GM18868 (cell line): ENCODE data around the gene PPAT.
"Not testable (repeated sequence)": the region's sequence is repeated elsewhere in the genome, so short reads cannot be mapped to it uniquely, and the experiment has no call there.

Experiments
- ATAC-seq: cut with Tn5 transposase; IDR thresholded peaks from one replicate; pipeline ENCODE4 v1.9.1; 2021; ENCODE audit warnings: mild to moderate bottlenecking, moderate library complexity; ENCODE audit not compliant: unreplicated experiment

Gene PPAT

DNA sequence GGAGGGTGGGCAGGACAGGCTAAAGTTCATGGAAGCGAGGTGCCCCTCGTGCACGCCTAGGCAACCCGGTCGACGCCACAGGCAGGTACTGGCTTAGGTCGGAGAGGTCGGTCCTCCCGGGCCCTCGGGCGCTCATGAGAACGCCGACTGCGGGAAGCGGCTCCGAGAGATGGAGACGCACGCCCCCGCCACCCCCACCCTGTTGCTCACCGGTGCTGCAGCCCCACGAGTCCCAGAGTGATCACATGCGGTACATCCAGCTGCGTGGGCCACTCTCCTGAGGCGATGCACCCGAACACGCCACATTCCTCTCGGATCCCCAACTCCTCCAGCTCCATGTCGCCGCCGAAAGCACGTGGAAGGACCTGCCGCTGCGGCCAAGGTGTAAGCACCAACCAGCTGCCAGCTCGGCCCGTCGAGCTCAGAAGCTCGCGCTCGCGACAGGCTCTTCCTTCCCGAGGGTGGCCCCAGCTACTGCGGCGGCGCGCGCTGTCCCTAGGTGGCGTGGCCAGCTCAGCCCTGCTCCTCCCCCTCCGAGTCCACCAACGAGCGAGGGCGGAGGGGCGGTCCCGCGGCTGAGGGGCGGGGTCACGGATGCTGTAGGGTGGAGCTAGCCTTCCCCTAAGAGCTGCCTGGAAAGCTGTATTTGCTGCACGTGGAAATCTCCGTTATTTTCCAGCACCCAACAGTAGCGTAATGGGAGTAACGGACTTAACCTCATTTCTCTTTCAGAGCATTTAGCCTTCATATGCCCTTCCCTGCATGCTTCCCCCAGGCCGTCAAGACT is at the start of gene PPAT:
PPAT (minus strand) TSS at position 476 of the 787 bp plus-strand sequence; CDS start at position 338, 138 bp downstream.
- peak; percentile 77 for ATAC-seq

DNA sequence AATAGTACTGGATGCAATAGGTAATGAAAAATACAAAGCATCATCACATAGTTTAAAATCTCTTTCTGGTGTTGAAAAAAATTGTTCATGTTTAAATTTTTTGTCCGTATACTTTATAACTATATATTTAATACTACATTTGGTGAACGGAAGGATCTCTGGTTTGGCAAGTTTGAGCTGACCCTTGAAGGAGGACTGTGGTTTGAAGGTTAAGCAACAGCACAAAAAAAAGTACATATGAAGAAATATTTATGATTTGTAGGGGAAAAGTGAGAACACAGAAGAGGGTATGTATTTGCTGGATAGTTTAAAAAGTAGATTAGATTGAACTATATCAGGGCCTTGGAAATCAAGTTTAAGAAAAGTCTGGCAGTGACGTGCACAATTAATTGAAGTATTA is 45.3 kb upstream of the PPAT start:
- no peak for ATAC-seq

DNA sequence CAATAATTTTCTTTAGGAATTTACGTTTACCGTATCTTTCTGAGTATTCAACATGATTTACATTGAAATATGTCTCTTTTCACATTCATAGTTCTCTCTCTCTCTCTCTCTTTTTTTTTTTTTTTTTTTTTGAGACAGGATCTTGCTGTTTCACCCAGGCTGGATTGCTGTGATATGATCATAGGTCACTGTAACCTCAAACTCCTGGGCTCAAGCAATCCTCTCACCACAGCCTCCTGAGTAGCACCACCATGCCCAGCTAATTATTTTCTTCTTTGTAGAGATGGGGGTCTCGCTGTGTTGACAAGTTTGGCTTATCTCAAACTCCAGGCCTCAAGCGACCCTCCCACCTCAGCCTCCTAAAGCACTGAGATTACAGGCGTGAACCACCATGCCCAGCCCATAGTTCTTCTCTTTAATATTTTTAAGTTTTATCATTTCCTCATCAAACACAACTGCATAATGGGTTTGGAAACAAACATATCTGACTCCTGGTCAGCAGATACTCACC is 41.8 kb upstream of the PPAT start:
- no peak for ATAC-seq

DNA sequence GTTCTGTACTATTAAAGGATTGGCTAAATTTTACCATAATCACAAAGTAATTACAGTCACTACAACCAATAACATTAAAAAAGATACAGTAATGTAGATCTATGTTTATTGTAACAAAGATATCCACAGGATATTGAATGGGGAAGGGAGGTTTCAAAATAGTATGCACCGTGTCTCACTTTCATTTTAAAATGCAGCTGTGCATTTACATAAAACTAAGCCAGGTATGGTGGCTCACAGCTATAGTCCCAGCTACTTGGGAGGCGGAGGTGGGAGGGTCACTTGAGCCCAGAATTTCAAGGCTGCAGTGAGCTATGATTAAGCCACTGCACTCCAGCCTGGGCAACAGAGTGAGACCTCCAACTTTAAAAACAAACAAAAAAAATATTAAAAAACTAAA is 40.5 kb upstream of the PPAT start:
- ATAC-seq: peak; percentile 91

GRCh38 chr4:56469489-56470210 is 34.2 kb upstream of the PPAT start:
- ATAC-seq: no peak

DNA sequence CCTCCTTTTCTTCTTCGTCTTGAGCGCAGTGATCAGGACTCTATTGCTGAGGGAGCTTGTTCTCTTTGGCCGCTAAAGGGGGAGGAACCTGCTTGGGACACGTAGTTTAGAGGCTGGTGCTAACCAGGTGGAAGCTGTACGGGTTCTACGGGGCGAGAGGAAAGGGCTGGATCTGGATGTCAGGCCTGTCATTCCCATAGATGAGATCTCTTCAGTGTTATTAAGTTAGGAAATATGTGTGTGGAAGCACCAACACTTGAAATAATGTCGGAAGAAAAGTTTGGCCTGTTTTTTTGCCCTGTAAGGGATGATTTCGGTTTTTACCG is 32.6 kb upstream of the PPAT start:
- ATAC-seq: peak; percentile 47

DNA sequence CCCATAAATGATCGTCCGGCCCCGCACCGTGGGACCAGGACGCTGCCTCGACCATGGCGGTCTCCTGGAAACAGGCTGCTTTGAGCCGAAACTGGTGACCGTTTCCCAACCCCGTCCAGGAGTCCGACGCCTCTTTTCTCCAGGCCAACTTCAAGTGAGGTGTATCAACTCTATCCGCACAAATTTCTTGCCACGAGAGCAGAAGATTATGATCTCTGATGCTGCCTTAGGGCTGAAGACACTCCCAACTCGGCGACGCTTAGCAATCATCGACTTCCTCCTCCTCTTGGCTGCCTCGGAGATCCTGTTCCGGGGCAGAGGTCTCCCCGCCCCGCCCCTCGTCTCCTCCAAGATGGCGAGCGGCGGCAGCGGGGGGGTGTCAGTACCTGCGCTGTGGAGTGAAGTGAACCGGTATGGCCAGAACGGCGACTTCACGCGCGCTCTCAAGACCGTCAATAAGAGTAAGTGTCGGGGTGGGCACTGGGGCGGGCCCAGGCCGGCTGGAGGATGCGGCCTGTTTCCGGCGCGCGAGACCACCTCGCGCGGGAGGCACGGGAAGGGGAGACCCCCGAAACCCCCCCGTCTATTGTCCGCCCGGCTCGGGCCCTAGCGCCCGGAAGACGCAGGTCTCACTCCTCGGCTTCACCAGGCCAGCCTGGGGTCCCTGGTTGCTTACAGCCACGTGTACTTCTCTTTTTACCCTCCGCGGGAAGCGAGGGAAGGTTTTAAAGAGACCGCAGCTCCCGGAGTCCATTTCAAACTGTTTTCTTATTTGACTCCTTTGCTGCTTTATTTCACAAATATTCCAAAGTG is 32.1 kb upstream of the PPAT start, which contains the start of gene SRP72:
SRP72 (plus strand) TSS at position 334 of the 813 bp plus-strand sequence; CDS start at position 353, 19 bp downstream.
- ATAC-seq: peak; percentile 93

- no peak for ATAC-seq
These were observed 31.5 kb upstream of the PPAT start for GRCh38 chr4:56466910-56467283.

DNA sequence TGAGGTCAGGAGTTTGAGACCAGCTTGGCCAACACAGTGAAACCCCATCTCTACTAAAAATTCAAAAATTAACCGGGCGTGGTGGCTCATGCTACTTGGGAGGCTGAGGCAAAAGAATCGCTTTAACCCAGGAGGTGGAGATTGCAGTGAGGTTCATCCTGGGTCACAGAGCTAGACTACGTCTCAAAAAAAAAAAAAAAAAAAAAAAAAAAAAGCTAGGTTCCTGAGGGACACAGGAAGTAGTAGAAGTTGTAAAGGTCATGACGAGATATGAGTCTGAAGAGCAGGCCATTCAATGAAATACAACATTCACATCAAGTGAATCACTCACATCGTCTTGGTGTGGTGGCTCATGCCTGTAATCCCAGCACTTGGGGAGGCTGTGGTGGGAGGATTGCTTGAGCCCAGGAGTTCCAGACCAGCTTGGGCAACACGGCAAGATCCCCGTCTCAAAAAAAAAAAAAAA is 30.9 kb upstream of the PPAT start:
- not testable (repeated sequence) for ATAC-seq

DNA sequence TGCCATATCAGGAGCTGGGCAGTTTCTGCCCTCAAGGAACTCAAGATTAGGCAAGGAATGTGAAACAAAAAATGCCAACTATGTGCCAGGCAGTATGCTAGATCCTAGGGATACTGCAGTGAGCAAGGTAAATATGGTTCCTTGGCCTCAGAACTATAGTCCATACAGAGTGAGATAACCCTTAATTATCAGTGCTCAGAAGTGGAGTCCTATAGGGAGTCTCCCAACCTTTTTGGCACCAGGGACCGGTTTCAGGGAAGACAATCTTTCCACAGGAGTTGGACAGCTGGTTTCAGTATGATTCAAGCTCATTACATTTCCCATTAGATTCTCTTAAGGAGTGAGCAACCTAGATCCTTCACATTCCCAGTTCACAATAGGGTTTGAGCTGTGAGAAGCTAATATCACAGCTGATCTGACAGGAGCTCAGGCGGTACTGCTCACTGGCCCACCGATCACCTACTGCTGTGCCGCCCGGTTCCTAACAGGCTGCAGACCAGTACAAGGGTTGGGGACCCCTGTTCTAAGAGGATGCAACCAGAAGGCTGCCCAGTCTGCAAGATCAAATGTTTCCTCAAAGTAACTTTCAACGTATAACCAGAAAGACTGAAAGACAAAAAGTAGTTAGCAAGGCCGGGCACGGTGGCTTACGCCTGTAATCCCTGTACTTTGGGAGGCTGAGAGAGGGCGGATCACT is 30.3 kb upstream of the PPAT start:
- no peak for ATAC-seq

GRCh38 chr4:56464581-56464980 is 29.2 kb upstream of the PPAT start:
- no peak for ATAC-seq

DNA sequence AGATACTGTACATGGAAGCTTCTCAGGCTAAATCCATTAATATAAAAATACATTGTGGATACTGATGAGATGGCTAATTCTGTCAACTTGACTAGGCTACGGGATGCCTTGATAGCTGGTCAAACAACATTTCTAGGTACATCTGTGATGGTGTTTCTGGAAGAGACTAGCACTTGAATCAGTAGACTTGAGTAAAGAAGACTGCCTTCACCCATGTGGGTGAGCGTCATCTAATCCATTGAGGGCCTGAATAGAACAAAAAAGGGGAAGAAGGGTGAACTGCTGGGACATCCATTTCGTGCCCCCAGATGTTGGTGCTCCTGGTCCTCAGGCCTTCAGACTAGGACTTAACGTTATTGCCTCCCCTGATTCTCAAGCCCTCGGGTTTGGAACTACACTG is 28.3 kb upstream of the PPAT start:
- no peak for ATAC-seq

DNA sequence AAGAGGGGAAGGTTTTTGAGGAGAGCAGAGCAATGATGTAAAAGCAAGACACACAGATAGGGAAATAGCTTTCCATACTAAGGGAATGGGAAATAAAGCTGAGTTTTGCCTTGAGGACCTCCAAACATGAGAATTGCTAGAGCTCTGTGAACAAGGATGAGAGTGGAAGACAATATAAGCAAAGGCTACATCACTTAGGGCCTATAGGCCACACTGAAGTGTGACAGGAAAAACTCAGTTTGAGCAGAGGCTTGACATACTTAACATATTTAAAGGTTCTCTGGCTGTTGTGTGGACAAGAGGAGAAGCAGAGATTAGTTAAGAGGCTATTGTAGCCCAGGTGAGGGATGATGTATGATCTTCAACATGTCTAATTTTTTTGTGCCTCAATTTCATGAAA is 26.7 kb upstream of the PPAT start:
- no peak for ATAC-seq

DNA sequence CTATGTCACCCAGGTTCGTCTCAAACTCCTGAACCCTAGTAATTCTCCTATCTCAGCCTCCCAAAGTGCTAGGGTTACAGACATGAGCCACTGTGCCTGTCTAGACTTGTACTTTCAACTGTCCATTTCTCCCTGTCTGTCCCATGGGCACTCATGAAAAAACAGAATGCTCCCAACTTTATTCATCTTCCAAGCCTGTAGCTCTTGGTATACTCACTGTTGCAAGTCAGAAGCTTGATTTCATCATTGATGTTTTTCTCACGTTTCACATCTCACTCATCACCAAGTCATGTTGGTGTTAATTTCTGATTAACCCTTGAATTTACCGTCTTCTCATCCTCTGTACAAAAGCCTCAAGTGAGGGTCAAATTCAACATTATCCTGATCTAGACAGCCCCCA is 24.7 kb upstream of the PPAT start:
- ATAC-seq: no peak

- ATAC-seq: no peak
These were observed 14.9 kb upstream of the PPAT start for GRCh38 chr4:56450342-56450741.

GRCh38 chr4:56449475-56449874 is 14.1 kb upstream of the PPAT start:
- not testable (repeated sequence) for ATAC-seq

GRCh38 chr4:56448301-56448700 is 12.9 kb upstream of the PPAT start:
- ATAC-seq: no peak

- no peak for ATAC-seq
These were observed 10.3 kb upstream of the PPAT start for GRCh38 chr4:56445699-56446098.

DNA sequence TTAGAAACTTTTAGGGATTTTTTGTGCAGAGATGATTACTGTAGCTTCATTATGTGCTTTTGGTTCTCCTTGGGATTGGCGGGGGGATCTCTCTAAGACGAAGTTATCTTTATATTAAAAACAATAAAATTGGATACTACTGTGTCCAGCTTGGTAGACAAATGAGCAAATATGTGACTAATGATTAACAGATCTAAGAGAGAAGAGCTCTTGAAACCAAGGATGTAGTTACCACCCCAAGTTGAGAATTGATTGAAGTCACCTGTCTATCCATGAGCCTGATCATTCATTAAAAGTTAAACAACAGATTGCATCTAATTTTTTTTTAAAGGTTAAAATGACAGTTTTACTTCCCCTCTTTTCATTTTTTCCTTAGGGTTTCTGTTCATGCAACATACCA is 9.3 kb upstream of the PPAT start:
- no peak for ATAC-seq

DNA sequence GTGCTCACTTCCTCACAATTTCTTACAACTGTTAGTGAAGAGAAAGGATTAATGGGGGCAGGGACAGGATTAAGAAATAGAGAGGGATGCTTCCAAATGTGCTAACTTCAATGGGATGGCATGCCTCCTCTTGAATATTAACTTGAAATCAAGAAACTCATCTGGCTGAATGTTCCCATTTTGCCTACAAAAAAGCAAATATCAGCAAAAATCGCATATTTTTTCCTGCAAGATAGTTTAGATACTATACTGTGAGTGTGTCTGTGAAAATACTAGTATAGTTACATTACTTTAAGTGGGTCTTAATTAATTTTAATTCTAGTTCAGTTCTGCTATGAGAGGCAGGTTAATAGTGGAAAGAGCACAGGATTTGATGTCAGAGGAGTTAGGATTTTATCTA is 5.6 kb upstream of the PPAT start:
- no peak for ATAC-seq

DNA sequence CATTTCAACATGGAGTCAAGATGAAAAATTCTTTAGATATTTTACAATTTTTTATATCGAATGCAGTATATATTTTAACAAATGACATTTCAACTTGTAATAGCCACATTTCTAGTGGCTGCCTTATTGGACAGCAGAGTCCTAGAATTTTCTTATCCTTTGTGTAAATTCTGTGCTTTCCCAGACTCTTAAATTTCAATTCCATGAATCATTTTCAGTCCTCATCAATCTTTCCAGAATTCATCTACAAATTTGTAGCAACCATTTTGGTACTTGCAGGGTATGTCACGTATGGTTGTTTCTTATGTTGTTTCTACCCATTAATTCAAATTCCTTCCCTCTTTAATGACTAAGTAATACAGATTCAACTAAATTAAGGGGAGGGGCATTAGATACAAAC is 3.4 kb upstream of the PPAT start:
- no peak for ATAC-seq
